Upper lobe of right lung (tissue), 1 donor: Measurements from ENCODE around the gene SIPA1L3. TPM values are rescaled to one million over a fixed set of nuclear protein-coding genes. Genes with fewer than 3 reads are reported as not detected.

ENCODE experiments used
- ATAC-seq: fragments of 200-7000 bp; cut with Tn5 transposase; one replicate; pipeline ENCODE4 v1.9.1; 2020; ENCODE audit warnings: mild to moderate bottlenecking, moderate library complexity
- DNase-seq: peaks from one replicate; pipeline ENCODE4 v3.0.0-alpha.2; 2020
- H3K27ac ChIP-seq: fragments of 200-600 bp; one replicate; pipeline ENCODE4 v1.8.0; 2022
- H3K27me3 ChIP-seq: fragments of 200-600 bp; one replicate; pipeline ENCODE4 v1.8.0; 2022; ENCODE audit warnings: mild to moderate bottlenecking
- H3K36me3 ChIP-seq: fragments of 200-600 bp; one replicate; pipeline ENCODE4 v1.8.0; 2022
- H3K4me1 ChIP-seq: fragments of 200-600 bp; one replicate; pipeline ENCODE4 v1.8.0; 2022
- H3K4me3 ChIP-seq: fragments of 200-600 bp; one replicate; pipeline ENCODE4 v1.8.0; 2022; ENCODE audit warnings: mild to moderate bottlenecking
- H3K9me3 ChIP-seq: fragments of 200-600 bp; one replicate; pipeline ENCODE4 v1.8.0; 2022
- CTCF ChIP-seq: fragments of 200-600 bp; IDR thresholded peaks from one replicate; pipeline ENCODE4 v1.8.0; 2022; ENCODE audit warnings: antibody characterized with exemption
- intact Hi-C: fragments of 100-400 bp; cut with DNase I; formaldehyde crosslinking; loops from one replicate; pipeline ENCODE4 v1.11.0; 2022
- total RNA-seq: library from RNA; stranded (reverse); fragmentation: NEBNext Ultra II Directional; extraction: Animal tissue kit (Norgen Biotek cat#: 25700); gene quantifications from one replicate; pipeline ENCODE4 v1.2.1, GENCODE V29; 2021
- donor health status: DM: no; HTN: yes; CAD: no; lungs with severe emphysema.

The SIPA1L3 gene
- total RNA-seq, 1 donor from 2014 or later = 66.3 TPM

GRCh38 chr19:38145623-38146022, 238.6 kb downstream of the SIPA1L3 start:
- H3K36me3 ChIP-seq = no peaks in the 10 kb centered on the region
- no peak overlapping the region for H3K4me3 ChIP-seq
- H3K27me3 ChIP-seq = no peaks in the 10 kb centered on the region
- intact Hi-C loops = no loop called here
- TF ChIP-seq CTCF = no peak
- ATAC-seq (peak; percentile 73), DNase-seq (no peak)
- no peaks in the 10 kb centered on the region for H3K9me3 ChIP-seq
- H3K4me1 ChIP-seq = no peaks in the 10 kb centered on the region
- no peak overlapping the region for H3K27ac ChIP-seq

GRCh38 chr19:38148337-38148736, 241.3 kb downstream of the SIPA1L3 start:
- Histone ChIP-seq H3K9me3 (no peaks in the 10 kb centered on the region), H3K27me3 (no peaks in the 10 kb centered on the region), H3K36me3 (peaks cover 22% of the 10 kb centered on the region), H3K27ac (no peak overlapping the region), H3K4me3 (no peak overlapping the region), H3K4me1 (no peaks in the 10 kb centered on the region)
- DNase-seq (no peak), ATAC-seq (no peak)
- intact Hi-C loops = no loop called here
- TF ChIP-seq CTCF = no peak

GRCh38 chr19:38149661-38150061, 242.7 kb downstream of the SIPA1L3 start:
- H3K9me3 ChIP-seq = no peaks in the 10 kb centered on the region
- no peak overlapping the region for H3K4me3 ChIP-seq
- no peak overlapping the region for H3K27ac ChIP-seq
- no peaks in the 10 kb centered on the region for H3K27me3 ChIP-seq
- peaks cover 30% of the 10 kb centered on the region for H3K36me3 ChIP-seq
- no peak for DNase-seq
- intact Hi-C loops = no loop called here
- H3K4me1 ChIP-seq = no peaks in the 10 kb centered on the region
- ATAC-seq = peak; percentile 50
- no peak for TF ChIP-seq CTCF

GRCh38 chr19:38151242-38151641, 244.2 kb downstream of the SIPA1L3 start:
- Histone ChIP-seq H3K36me3 (peaks cover 30% of the 10 kb centered on the region), H3K27me3 (no peaks in the 10 kb centered on the region), H3K4me1 (no peaks in the 10 kb centered on the region), H3K27ac (no peak overlapping the region), H3K9me3 (no peaks in the 10 kb centered on the region), H3K4me3 (no peak overlapping the region)
- no peak for DNase-seq
- intact Hi-C loops = no loop called here
- ATAC-seq = no peak
- no peak for TF ChIP-seq CTCF

- Histone ChIP-seq H3K27ac (no peak overlapping the region), H3K9me3 (no peaks in the 10 kb centered on the region), H3K27me3 (no peaks in the 10 kb centered on the region), H3K4me3 (no peak overlapping the region), H3K36me3 (peaks cover 38% of the 10 kb centered on the region), H3K4me1 (no peaks in the 10 kb centered on the region)
- TF ChIP-seq CTCF = no peak
- ATAC-seq = no peak
- no peak for DNase-seq
- intact Hi-C loops = no loop called here
Measured at GRCh38 chr19:38152461-38153379, 245.7 kb downstream of the SIPA1L3 start.
